ES-I3 (cell line): Measurements from ENCODE around the gene MCC.

ENCODE experiments used
- H3K36me3 ChIP-seq: 2 replicates; pipeline ENCODE4 v1.6.1; 2013; ENCODE audit warnings: mild to moderate bottlenecking, low read length, control low read depth, moderate library complexity; ENCODE audit not compliant: insufficient read depth
- H3K4me1 ChIP-seq: 2 replicates; pipeline ENCODE4 v1.6.1; 2013; ENCODE audit warnings: mild to moderate bottlenecking, control low read depth, low read length; ENCODE audit not compliant: insufficient read depth
- H3K9ac ChIP-seq: 2 replicates; pipeline ENCODE4 v1.6.1; 2013; ENCODE audit warnings: low read depth, mild to moderate bottlenecking, low read length, moderate library complexity
- H3K9me3 ChIP-seq: 2 replicates; pipeline ENCODE4 v1.6.1; 2013; ENCODE audit warnings: mild to moderate bottlenecking, low read length, moderate library complexity; ENCODE audit not compliant: control insufficient read depth, insufficient read depth

The MCC gene

GRCh38 chr5:113218906-113219517, 269.2 kb downstream of the MCC start:
- H3K36me3 ChIP-seq: no peaks in the 10 kb centered on the region; the same call in none of the 2 replicates
- peaks cover 39% of the 10 kb centered on the region for H3K4me1 ChIP-seq
- no peak overlapping the region for H3K9ac ChIP-seq
- no peaks in the 10 kb centered on the region for H3K9me3 ChIP-seq

DNA sequence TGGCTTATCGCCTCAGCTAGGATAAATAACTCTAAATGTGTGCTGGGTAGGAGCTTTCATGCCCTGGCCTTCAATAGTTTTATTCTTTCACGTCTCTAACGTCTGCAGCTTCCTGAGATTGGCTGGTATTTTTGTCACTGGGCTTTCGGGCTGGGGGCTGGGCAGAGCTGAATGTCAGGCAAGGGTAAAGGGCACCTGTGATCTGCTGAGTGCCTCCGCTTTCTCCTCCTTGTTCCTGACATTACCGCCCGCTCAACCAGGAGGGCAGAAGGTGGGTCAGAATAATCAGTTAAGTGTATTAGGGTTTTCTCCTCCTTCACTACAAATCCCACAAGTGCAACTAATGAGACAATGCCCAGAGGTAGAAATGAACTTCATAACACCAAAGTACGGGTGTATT, 270.1 kb downstream of the MCC start:
- no peaks in the 10 kb centered on the region; the same call in 1 of the 2 replicates for H3K36me3 ChIP-seq
- H3K4me1 ChIP-seq: peaks cover 47% of the 10 kb centered on the region
- no peaks in the 10 kb centered on the region for H3K9me3 ChIP-seq
- no peak overlapping the region for H3K9ac ChIP-seq

GRCh38 chr5:113217619-113218184, 270.6 kb downstream of the MCC start:
- no peaks in the 10 kb centered on the region for H3K9me3 ChIP-seq
- no peaks in the 10 kb centered on the region; the same call in 1 of the 2 replicates for H3K36me3 ChIP-seq
- no peak overlapping the region for H3K9ac ChIP-seq
- peaks cover 52% of the 10 kb centered on the region for H3K4me1 ChIP-seq

- no peaks in the 10 kb centered on the region for H3K9me3 ChIP-seq
- H3K4me1 ChIP-seq: peaks cover 56% of the 10 kb centered on the region
- no peaks in the 10 kb centered on the region; the same call in 1 of the 2 replicates for H3K36me3 ChIP-seq
- no peak overlapping the region for H3K9ac ChIP-seq
Measured at GRCh38 chr5:113216545-113216944, 271.7 kb downstream of the MCC start.

DNA sequence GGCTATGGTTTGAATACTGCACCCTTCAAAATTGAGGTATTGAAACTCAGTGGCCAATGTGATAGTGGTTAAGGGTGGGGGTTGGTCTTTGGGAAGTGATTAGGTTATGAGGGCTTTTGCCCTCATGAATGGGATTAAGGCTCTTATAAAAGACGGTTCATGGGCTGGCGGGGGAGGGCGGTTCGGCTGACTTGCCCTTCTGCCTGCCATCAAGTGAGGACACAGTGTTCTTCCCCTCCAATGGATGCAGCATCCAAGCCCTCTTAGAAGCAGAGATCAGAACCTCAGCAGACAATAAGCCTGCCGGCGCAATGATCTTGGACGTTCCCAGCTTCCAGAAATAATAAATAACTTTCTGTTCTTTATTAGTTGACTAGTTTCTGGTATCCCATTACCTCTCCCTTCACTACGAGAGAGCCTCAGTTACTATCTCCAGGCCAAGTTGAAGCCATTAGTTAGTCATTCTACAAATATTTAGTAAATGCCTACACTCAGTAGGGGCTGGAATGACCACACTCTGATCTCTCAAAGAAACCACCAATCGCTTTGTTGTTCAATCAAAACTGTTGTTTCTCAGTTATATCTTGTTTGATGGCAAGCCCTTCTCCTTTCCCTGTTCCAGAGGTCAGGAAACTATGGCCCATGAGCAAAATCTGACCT, 272.7 kb downstream of the MCC start:
- peaks cover 51% of the 10 kb centered on the region for H3K4me1 ChIP-seq

GRCh38 chr5:113214606-113215323, 273.5 kb downstream of the MCC start:
- Histone ChIP-seq H3K9ac (no peak overlapping the region), H3K9me3 (no peaks in the 10 kb centered on the region), H3K4me1 (peaks cover 51% of the 10 kb centered on the region), H3K36me3 (no peaks in the 10 kb centered on the region)

More for the DNA sequence above, 272.7 kb downstream of the MCC start:
- H3K9ac ChIP-seq: no peak overlapping the region
- no peaks in the 10 kb centered on the region for H3K9me3 ChIP-seq
- no peaks in the 10 kb centered on the region for H3K36me3 ChIP-seq

- peaks cover 42% of the 10 kb centered on the region for H3K4me1 ChIP-seq
- no peaks in the 10 kb centered on the region for H3K9me3 ChIP-seq
- H3K9ac ChIP-seq: no peak overlapping the region
- H3K36me3 ChIP-seq: no peaks in the 10 kb centered on the region
Measured at GRCh38 chr5:113213551-113214425, 274.5 kb downstream of the MCC start.

DNA sequence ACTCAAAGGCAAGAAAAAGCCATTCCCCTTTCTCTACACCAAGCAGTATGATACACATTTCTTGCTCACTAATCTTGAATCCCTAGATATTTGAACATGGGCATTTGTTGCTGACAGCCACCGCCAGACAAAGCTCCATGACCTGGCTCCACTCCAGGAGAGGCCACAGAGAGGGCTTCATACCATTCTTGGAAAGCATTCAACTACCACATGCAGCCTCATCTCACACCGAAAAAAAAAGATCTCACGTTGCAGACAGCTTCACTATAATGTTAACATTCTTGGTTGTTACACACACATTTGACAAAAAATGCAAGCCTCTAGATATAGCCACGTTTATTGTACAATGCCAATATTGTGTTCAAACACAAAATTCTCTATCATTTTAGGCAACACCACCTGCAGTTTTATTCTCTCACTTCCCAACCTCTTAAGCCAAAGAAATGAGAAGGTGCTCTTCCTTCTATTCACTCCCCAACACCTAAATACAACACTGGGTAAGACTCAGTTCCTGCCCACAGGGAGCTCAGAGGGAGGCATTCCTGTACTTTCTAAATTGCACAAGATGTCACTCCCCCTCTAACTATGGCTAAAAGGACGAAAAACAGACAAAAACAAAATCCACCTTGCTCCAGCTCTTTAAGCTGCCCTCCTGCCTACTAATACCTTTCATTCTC, 275.9 kb downstream of the MCC start:
- H3K36me3 ChIP-seq: no peaks in the 10 kb centered on the region
- no peaks in the 10 kb centered on the region for H3K9me3 ChIP-seq
- peaks cover 29% of the 10 kb centered on the region for H3K4me1 ChIP-seq
- H3K9ac ChIP-seq: no peak overlapping the region

DNA sequence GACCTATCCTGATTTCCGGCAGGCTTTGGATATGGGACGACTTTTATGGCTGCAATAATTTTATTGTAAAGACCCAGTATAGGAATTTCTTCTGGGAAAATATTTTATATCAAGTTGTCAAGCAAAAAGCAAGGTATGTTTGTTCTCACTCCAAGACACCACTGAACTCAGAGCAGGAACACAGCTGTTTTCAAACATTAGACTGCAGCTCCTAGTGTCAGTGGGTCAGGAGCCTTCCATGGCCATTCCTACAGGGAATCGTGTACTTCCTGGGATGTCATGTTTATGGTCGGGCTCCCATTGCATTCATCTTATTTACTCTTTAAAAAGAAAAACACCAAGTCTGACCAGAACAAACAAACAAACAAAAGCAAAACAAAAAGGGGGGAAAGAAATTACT, 278.8 kb downstream of the MCC start:
- H3K9me3 ChIP-seq: no peaks in the 10 kb centered on the region
- H3K4me1 ChIP-seq: peaks cover 28% of the 10 kb centered on the region
- no peaks in the 10 kb centered on the region for H3K36me3 ChIP-seq
- H3K9ac ChIP-seq: no peak overlapping the region

DNA sequence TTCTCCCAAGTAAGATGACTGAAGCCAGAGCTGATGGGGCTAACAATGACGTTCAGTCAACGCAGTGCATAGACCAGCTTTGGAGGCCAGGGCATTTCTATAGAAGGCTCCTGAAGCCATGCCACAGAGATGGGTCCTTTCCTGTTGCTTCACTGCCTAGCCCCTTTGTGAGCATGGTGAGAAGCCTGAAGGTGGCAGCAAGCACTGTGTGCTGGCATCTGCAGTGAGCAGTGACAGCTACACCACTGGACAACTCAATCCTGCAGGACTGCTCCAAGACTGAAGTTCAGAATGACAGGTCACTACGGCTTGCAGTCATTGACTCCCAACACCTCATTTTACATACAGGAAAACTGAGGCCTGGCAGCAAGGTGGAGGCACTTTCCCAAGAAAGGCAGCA, 282.4 kb downstream of the MCC start:
- Histone ChIP-seq H3K9me3 (no peaks in the 10 kb centered on the region), H3K4me1 (peaks cover 30% of the 10 kb centered on the region), H3K36me3 (no peaks in the 10 kb centered on the region), H3K9ac (no peak overlapping the region)

DNA sequence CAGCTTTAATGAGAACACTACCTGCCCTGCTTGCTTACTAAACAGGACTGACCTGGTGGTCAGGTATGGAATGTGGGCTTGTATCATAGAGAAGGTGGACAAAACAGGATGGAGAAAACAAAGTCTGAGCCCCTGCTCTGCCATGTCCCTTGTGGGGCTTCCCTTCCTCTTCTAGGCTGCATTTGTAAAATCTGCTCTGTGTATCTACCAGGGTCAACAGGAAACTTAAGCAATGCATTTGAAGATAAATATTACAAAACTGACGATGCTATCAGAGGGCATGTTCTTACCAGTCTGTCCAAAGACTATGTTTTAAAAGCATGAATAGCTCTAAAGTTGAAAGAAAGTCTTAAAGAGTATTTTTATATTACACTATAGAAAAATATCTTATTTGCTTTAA, 282.9 kb downstream of the MCC start:
- H3K4me1 ChIP-seq: peaks cover 35% of the 10 kb centered on the region

GRCh38 chr5:113204525-113205161, 283.6 kb downstream of the MCC start:
- H3K4me1 ChIP-seq: peaks cover 40% of the 10 kb centered on the region
- H3K9me3 ChIP-seq: no peaks in the 10 kb centered on the region
- no peaks in the 10 kb centered on the region for H3K36me3 ChIP-seq
- no peak overlapping the region for H3K9ac ChIP-seq

More for the DNA sequence above, 282.9 kb downstream of the MCC start:
- Histone ChIP-seq H3K9ac (no peak overlapping the region), H3K9me3 (no peaks in the 10 kb centered on the region), H3K36me3 (no peaks in the 10 kb centered on the region)

GRCh38 chr5:113203916-113204315, 284.3 kb downstream of the MCC start:
- Histone ChIP-seq H3K9me3 (no peaks in the 10 kb centered on the region), H3K9ac (no peak overlapping the region), H3K4me1 (peaks cover 42% of the 10 kb centered on the region), H3K36me3 (no peaks in the 10 kb centered on the region)
